HG03520 (cell line): ENCODE measurements around the gene PRDX6.
"Not testable (repeated sequence)": the region's sequence is repeated elsewhere in the genome, so short reads cannot be mapped to it uniquely, and the experiment has no call there.

ENCODE experiments used
- ATAC-seq: cut with Tn5 transposase; IDR thresholded peaks from one replicate; pipeline ENCODE4 v1.9.1; 2021; ENCODE audit warnings: mild to moderate bottlenecking, moderate library complexity; ENCODE audit not compliant: unreplicated experiment

PRDX6 gene

GRCh38 chr1:173464185-173464584 is 12.9 kb upstream of the PRDX6 start:
- not testable (repeated sequence) for ATAC-seq

GRCh38 chr1:173467426-173467825 is 9.7 kb upstream of the PRDX6 start:
- no peak for ATAC-seq

GRCh38 chr1:173469656-173470055 is 7.5 kb upstream of the PRDX6 start:
- no peak for ATAC-seq

GRCh38 chr1:173470608-173471007 is 6.5 kb upstream of the PRDX6 start:
- ATAC-seq, result no peak

GRCh38 chr1:173473599-173474011 is 3.5 kb upstream of the PRDX6 start:
- ATAC-seq, result no peak

- no peak for ATAC-seq
These were observed 2.9 kb upstream of the PRDX6 start for GRCh38 chr1:173474097-173474779.

GRCh38 chr1:173474780-173475421 is 2.2 kb upstream of the PRDX6 start:
- ATAC-seq, result not testable (repeated sequence)

- ATAC-seq, result no peak
These were observed 1.5 kb upstream of the PRDX6 start for GRCh38 chr1:173475564-173476196.

- ATAC-seq, result no peak
These were observed 904 bp upstream of the PRDX6 start for GRCh38 chr1:173476197-173476664.

GRCh38 chr1:173476665-173477285 is 360 bp upstream of the PRDX6 start:
- peak; percentile 96 for ATAC-seq

GRCh38 chr1:173478094-173478674 is 1.0 kb downstream of the PRDX6 start:
- ATAC-seq, result no peak

- ATAC-seq, result no peak
These were observed 2.5 kb downstream of the PRDX6 start for GRCh38 chr1:173479649-173480048.

- no peak for ATAC-seq
These were observed 4.1 kb downstream of the PRDX6 start for GRCh38 chr1:173481195-173481772.

GRCh38 chr1:173482683-173483082 is 5.5 kb downstream of the PRDX6 start:
- no peak for ATAC-seq

- no peak for ATAC-seq
These were observed 7.1 kb downstream of the PRDX6 start for GRCh38 chr1:173484276-173484675.

GRCh38 chr1:173485401-173485800 is 8.3 kb downstream of the PRDX6 start:
- no peak for ATAC-seq

GRCh38 chr1:173488001-173488400 is 10.9 kb downstream of the PRDX6 start:
- no peak for ATAC-seq

- ATAC-seq, result no peak
These were observed 12.0 kb downstream of the PRDX6 start for GRCh38 chr1:173489149-173489600.

GRCh38 chr1:173489929-173490328 is 12.8 kb downstream of the PRDX6 start:
- no peak for ATAC-seq

- no peak for ATAC-seq
These were observed 14.4 kb downstream of the PRDX6 start for GRCh38 chr1:173491508-173491907.

- ATAC-seq, result not testable (repeated sequence)
These were observed 16.0 kb downstream of the PRDX6 start for GRCh38 chr1:173493125-173493524.
